K562 (cell line): ENCODE measurements around the gene PNMA6F. TPM values are rescaled to one million over a fixed set of nuclear protein-coding genes. Genes with fewer than 3 reads are reported as not detected.

Experiments used
- ATAC-seq: fragments of 200-7000 bp; cut with Tn5 transposase; 3 replicates; pipeline ENCODE4 v1.9.1; 2020; ENCODE audit warnings: moderate library complexity
- BruUV-seq: library from RNA; stranded (reverse); fragments of 400-500 nt; replicated peaks from 2 replicates; lab custom pipeline; 2021; lab: Mats Ljungman, UMichigan
- CTCF ChIA-PET: fragments of 300-600 bp; formaldehyde crosslinking; extraction: SDS; loops from one replicate; lab custom pipeline; 2021; ENCODE audit warnings: low intra/inter-chr PET ratio; lab: Yijun Ruan, JAX
- POLR2A ChIA-PET: fragments of 300-600, 350-650 bp; sonication (Branson Sonifier 250); formaldehyde crosslinking; extraction: SDS; loops from one replicate; lab custom pipeline; 2021; ENCODE audit warnings: antibody characterized with exemption, inconsistent platforms; lab: Yijun Ruan, JAX
- DNase-seq, 4 experiments: peaks; one replicate each; pipeline versions ENCODE4 v3.0.0 to v3.0.0-alpha.2; 2011 to 2018; ENCODE audit warnings: low spot score in 3 of 4, mixed read lengths in 3 of 4; ENCODE audit errors: extremely low read depth in 1 of 4
- FAIRE-seq: peaks from 2 replicates; lab custom pipeline; 2011; peaks lifted over from hg19 to GRCh38; lab: Jason Lieb, UNC
- H2AFZ ChIP-seq: 2 replicates; pipeline ENCODE4 v1.6.0; 2011; ENCODE audit warnings: low read depth, low read length, control low read depth, inconsistent platforms
- H3K27ac ChIP-seq: fragments of 200-600 bp; 3 replicates; pipeline ENCODE4 v1.8.0; 2011; ENCODE audit warnings: low read depth, mild to moderate bottlenecking, control low read depth, inconsistent platforms, low read length, moderate library complexity, mixed read lengths; ENCODE audit errors: extremely low read depth
- H3K27me3 ChIP-seq, 2 experiments: fragments of 300-600 bp in 1 of 2; 2 replicates in 1 of 2; 3 replicates in 1 of 2; pipeline versions ENCODE4 v1.6.0 to v1.8.0; 2011; ENCODE audit warnings: inconsistent platforms in 2 of 2, low read length in 2 of 2, mild to moderate bottlenecking in 1 of 2, mixed read lengths in 1 of 2, moderate library complexity in 1 of 2; ENCODE audit not compliant: control insufficient read depth in 2 of 2, insufficient read depth in 2 of 2
- H3K36me3 ChIP-seq: fragments of 300-600 bp; 3 replicates; pipeline ENCODE4 v1.8.0; 2011; ENCODE audit warnings: mild to moderate bottlenecking, low read length, inconsistent platforms; ENCODE audit not compliant: control insufficient read depth, insufficient read depth
- H3K4me1 ChIP-seq, 2 experiments: fragments of 200-600 bp in 1 of 2; replicated peaks in 1 of 2; 2 replicates in 1 of 2; 3 replicates in 1 of 2; pipeline versions ENCODE4 v1.5.1 to v1.8.0; 2011; ENCODE audit warnings: inconsistent platforms in 2 of 2, low read length in 2 of 2, mild to moderate bottlenecking in 1 of 2, mixed read lengths in 1 of 2, moderate library complexity in 1 of 2; ENCODE audit not compliant: control insufficient read depth in 2 of 2, insufficient read depth in 2 of 2
- H3K4me2 ChIP-seq: 2 replicates; pipeline ENCODE4 v1.6.1; 2011; ENCODE audit warnings: low read length, control low read depth, inconsistent platforms, mixed read lengths; ENCODE audit not compliant: insufficient read depth
- H3K4me3 ChIP-seq: fragments of 200-600 bp; sonication (generic), shearing (Covaris generic); 2 replicates; pipeline ENCODE4 v1.5.1; 2016; ENCODE audit warnings: control low read depth, inconsistent platforms
- H3K79me2 ChIP-seq: fragments of 200-600 bp; 3 replicates; pipeline ENCODE4 v1.8.0; 2011; ENCODE audit warnings: low read length, inconsistent platforms; ENCODE audit not compliant: control insufficient read depth, insufficient read depth
- H3K9ac ChIP-seq, 2 experiments: 2 replicates each; pipeline versions ENCODE4 v1.6.0 to v1.6.1; 2011; ENCODE audit warnings: low read depth in 2 of 2, low read length in 2 of 2, control low read depth in 1 of 2, inconsistent platforms in 1 of 2, mild to moderate bottlenecking in 1 of 2, mixed read lengths in 1 of 2; ENCODE audit not compliant: insufficient read depth in 1 of 2
- H3K9me1 ChIP-seq: one replicate; pipeline ENCODE4 v1.6.0; 2011; ENCODE audit warnings: inconsistent platforms, mild to moderate bottlenecking, low read length, moderate library complexity; ENCODE audit not compliant: control insufficient read depth, insufficient read depth
- H3K9me3 ChIP-seq: replicated peaks from 2 replicates; pipeline ENCODE4 v1.5.1; 2011; ENCODE audit warnings: low read depth, low read length, inconsistent platforms; ENCODE audit not compliant: control insufficient read depth, insufficient read depth
- H4K20me1 ChIP-seq: replicated peaks from 2 replicates; pipeline ENCODE4 v1.6.1; 2011; ENCODE audit warnings: low read length, inconsistent platforms, mixed read lengths; ENCODE audit not compliant: control insufficient read depth, insufficient read depth
- BACH1 ChIP-seq: fragments of 200-800 bp; sonication (Bioruptor generic); IDR thresholded peaks from 2 replicates; pipeline ENCODE4 v1.6.1; 2016; ENCODE audit warnings: missing genetic modification characterization, missing compliant biosample characterization
- CHD1 ChIP-seq: fragments of 200-600 bp; sonication (generic); IDR thresholded peaks from one replicate; pipeline ENCODE4 v1.6.1; 2012; ENCODE audit warnings: mild to moderate bottlenecking, moderate library complexity, low read length, inconsistent platforms
- E2F1 ChIP-seq: sonication (generic); formaldehyde crosslinking; IDR thresholded peaks from 2 replicates; pipeline ENCODE4 v1.8.1; 2023; ENCODE audit warnings: mild to moderate bottlenecking, missing genetic modification reagents, moderate library complexity
- ELF2 ChIP-seq: fragments of 250-450 bp; sonication (Bioruptor Pico); IDR thresholded peaks from 2 replicates; pipeline ENCODE4 v1.5.0; 2021; ENCODE audit warnings: mild to moderate bottlenecking
- TRIM24 ChIP-seq, 2 experiments: fragments of 450-650 bp; IDR thresholded peaks; 2 replicates each; pipeline ENCODE4 v1.6.1; 2016
- ZNF449 ChIP-seq: fragments of 250-450 bp; sonication (Bioruptor Pico); IDR thresholded peaks from 2 replicates; pipeline ENCODE4 v1.8.0; 2022; ENCODE audit warnings: moderate library complexity, mild to moderate bottlenecking, inconsistent platforms
- ZNF707 ChIP-seq: fragments of 250-450 bp; sonication (Bioruptor Pico); conservative IDR thresholded peaks from 2 replicates; pipeline ENCODE4 v1.8.0; 2022; ENCODE audit warnings: inconsistent platforms, mild to moderate bottlenecking, moderate library complexity
- WGBS: fragments of 100-300 bp; shearing (Covaris generic); methylation state at CpG from one replicate; pipeline ENCODE4 v1.1.6; 2016; ENCODE audit warnings: low coverage, mixed read lengths; ENCODE audit not compliant: insufficient coverage; ENCODE audit errors: missing lambda C conversion rate; 5-methylcytosine and 5-hydroxymethylcytosine counted together
- in situ Hi-C: fragments of 300-500 bp; cut with MboI; formaldehyde crosslinking; loops from 4 replicates; pipeline ENCODE4 v1.15.0; 2018; ENCODE audit warnings: inconsistent platforms, mixed read lengths
- intact Hi-C: fragments of 100-400 bp; cut with micrococcal nuclease; formaldehyde crosslinking; loops from 2 replicates; pipeline ENCODE4 v1.14.2; 2022
- polyA plus RNA-seq, 8 experiments: library from polyadenylated mRNA; depleted of rRNA in 4 of 8; stranded (reverse) in 5 of 8; unstranded in 3 of 8; fragments of >200 nt; fragmentation: Nextera tagmentation in 2 of 8; fragmentation: Illumina TruSeq in 1 of 8; extraction: Ambion mirVana in 2 of 8; extraction: Trizol in 1 of 8; gene quantifications; 2 replicates each; pipeline versions ENCODE4 v1.2.1 to v1.2.3, GENCODE V29; 2011 to 2014; ENCODE audit warnings: inconsistent platforms in 1 of 8, missing spikeins in 1 of 8
- total RNA-seq, 7 experiments: library from RNA; depleted of rRNA in 6 of 7; stranded (reverse); fragments of >200 nt in 6 of 7; fragmentation: Illumina TruSeq in 2 of 7; extraction: Trizol in 2 of 7; gene quantifications; 2 replicates each; pipeline versions ENCODE4 v1.2.1 to v1.2.3, GENCODE V29; 2011 to 2021; ENCODE audit warnings: low replicate concordance in 1 of 7
- TF ChIP-seq, protein P1 (sequence below), 2 experiments: IDR thresholded peaks in 1 of 2; conservative IDR thresholded peaks in 1 of 2; 2 replicates each; pipeline ENCODE4 v1.6.1; 2016; ENCODE audit warnings: low read depth in 2 of 2, mild to moderate bottlenecking in 1 of 2, missing compliant biosample characterization in 1 of 2, missing genetic modification characterization in 1 of 2, moderate library complexity in 1 of 2
- TF ChIP-seq, protein P2 (sequence below): sonication (generic); formaldehyde crosslinking; IDR thresholded peaks from 2 replicates; pipeline ENCODE4 v1.8.0; 2022; ENCODE audit warnings: mild to moderate bottlenecking, missing genetic modification reagents
- TF ChIP-seq, protein P3 (sequence below): fragments of 450-650 bp; formaldehyde crosslinking; IDR thresholded peaks from 2 replicates; pipeline ENCODE4 v1.4.0; 2020; ENCODE audit warnings: mild to moderate bottlenecking, moderate library complexity

Gene PNMA6F
- total and polyA plus RNA-seq, 9 of the 15 experiments (the other 6 are each of a cell fraction or from before 2014, with no cell fraction given), result not detected

- 68% methylated on average over 5 of the region's 5 CpGs for WGBS
- FAIRE-seq, result no peak
- Histone ChIP-seq H3K9me3 (no peaks in the 10 kb centered on the region; the same call in 1 of the 2 replicates), H3K4me3 (no peak overlapping the region), H3K27ac (no peak overlapping the region), H3K36me3 (peaks cover 48% of the 10 kb centered on the region; the same call in 2 of the 3 replicates), H3K79me2 (peaks cover 77% of the 10 kb centered on the region), H3K4me2 (no peak overlapping the region), H2AFZ (no peak overlapping the region), H3K4me1 (peaks cover 32 to 47% of the 10 kb centered on the region in 2 experiments), H4K20me1 (0 out of 2 replicates have a peak, but pooled peaks cover 3% of the 10 kb centered on the region), H3K9me1 (no peaks in the 10 kb centered on the region), H3K9ac (no peak overlapping the region), H3K27me3 (no peaks in the 10 kb centered on the region)
- no peak for DNase-seq
- POLR2A ChIA-PET, result no interaction called here
- in situ Hi-C loops, result no loop called here
- BruUV-seq, result no TSS peak
- ATAC-seq, result no peak
- intact Hi-C loops, result loop anchor here (5.0 kb wide), 1 partner anchor 45 kb away; no protein-coding TSS in a partner anchor
- CTCF ChIA-PET, result no interaction called here
- no peak for TF ChIP-seq TRIM24 (IDR thresholded peaks at IDR 0.05)
- TF ChIP-seq, protein P1, sequence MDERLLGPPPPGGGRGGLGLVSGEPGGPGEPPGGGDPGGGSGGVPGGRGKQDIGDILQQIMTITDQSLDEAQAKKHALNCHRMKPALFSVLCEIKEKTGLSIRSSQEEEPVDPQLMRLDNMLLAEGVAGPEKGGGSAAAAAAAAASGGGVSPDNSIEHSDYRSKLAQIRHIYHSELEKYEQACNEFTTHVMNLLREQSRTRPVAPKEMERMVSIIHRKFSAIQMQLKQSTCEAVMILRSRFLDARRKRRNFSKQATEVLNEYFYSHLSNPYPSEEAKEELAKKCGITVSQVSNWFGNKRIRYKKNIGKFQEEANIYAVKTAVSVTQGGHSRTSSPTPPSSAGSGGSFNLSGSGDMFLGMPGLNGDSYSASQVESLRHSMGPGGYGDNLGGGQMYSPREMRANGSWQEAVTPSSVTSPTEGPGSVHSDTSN (CRISPR knock-in tag; IDR thresholded peaks at IDR 0.05; ENCODE audit: low read depth), result no peak
- TF ChIP-seq, protein P1 (tag; conservative IDR thresholded peaks at IDR 0.05; ENCODE audit: low read depth), result no peak
- no peak for TF ChIP-seq ZNF707 (CRISPR knock-in tag)
- TF ChIP-seq BACH1 (tag), result no peak
- TF ChIP-seq E2F1 (CRISPR knock-in tag), result no peak
- TF ChIP-seq, protein P2, sequence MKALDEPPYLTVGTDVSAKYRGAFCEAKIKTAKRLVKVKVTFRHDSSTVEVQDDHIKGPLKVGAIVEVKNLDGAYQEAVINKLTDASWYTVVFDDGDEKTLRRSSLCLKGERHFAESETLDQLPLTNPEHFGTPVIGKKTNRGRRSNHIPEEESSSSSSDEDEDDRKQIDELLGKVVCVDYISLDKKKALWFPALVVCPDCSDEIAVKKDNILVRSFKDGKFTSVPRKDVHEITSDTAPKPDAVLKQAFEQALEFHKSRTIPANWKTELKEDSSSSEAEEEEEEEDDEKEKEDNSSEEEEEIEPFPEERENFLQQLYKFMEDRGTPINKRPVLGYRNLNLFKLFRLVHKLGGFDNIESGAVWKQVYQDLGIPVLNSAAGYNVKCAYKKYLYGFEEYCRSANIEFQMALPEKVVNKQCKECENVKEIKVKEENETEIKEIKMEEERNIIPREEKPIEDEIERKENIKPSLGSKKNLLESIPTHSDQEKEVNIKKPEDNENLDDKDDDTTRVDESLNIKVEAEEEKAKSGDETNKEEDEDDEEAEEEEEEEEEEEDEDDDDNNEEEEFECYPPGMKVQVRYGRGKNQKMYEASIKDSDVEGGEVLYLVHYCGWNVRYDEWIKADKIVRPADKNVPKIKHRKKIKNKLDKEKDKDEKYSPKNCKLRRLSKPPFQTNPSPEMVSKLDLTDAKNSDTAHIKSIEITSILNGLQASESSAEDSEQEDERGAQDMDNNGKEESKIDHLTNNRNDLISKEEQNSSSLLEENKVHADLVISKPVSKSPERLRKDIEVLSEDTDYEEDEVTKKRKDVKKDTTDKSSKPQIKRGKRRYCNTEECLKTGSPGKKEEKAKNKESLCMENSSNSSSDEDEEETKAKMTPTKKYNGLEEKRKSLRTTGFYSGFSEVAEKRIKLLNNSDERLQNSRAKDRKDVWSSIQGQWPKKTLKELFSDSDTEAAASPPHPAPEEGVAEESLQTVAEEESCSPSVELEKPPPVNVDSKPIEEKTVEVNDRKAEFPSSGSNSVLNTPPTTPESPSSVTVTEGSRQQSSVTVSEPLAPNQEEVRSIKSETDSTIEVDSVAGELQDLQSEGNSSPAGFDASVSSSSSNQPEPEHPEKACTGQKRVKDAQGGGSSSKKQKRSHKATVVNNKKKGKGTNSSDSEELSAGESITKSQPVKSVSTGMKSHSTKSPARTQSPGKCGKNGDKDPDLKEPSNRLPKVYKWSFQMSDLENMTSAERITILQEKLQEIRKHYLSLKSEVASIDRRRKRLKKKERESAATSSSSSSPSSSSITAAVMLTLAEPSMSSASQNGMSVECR (CRISPR knock-in tag), result no peak
- TF ChIP-seq ZNF449 (CRISPR knock-in tag), result no peak
- TF ChIP-seq CHD1, result no peak
- TF ChIP-seq ELF2 (CRISPR knock-in tag), result no peak
- TF ChIP-seq, protein P3, sequence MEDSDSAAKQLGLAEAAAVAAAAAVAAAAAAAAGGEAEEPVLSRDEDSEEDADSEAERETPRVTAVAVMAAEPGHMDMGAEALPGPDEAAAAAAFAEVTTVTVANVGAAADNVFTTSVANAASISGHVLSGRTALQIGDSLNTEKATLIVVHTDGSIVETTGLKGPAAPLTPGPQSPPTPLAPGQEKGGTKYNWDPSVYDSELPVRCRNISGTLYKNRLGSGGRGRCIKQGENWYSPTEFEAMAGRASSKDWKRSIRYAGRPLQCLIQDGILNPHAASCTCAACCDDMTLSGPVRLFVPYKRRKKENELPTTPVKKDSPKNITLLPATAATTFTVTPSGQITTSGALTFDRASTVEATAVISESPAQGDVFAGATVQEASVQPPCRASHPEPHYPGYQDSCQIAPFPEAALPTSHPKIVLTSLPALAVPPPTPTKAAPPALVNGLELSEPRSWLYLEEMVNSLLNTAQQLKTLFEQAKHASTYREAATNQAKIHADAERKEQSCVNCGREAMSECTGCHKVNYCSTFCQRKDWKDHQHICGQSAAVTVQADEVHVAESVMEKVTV (CRISPR knock-in tag), result no peak
These were observed 15.4 kb upstream of the PNMA6F start for GRCh38 chrX:153336988-153337387.
